GM12872 (cell line): ENCODE results near the gene TOP2B.

Experiments used
- TF ChIP-seq, protein P1 (sequence below): IDR thresholded peaks from 3 replicates; pipeline ENCODE4 v1.5.1; 2011; ENCODE audit warnings: low read depth, mild to moderate bottlenecking, low read length, moderate library complexity; ENCODE audit not compliant: insufficient read depth

TOP2B gene

GRCh38 chr3:25587094-25587493, 77.6 kb downstream of the TOP2B start:
- TF ChIP-seq, protein P1, sequence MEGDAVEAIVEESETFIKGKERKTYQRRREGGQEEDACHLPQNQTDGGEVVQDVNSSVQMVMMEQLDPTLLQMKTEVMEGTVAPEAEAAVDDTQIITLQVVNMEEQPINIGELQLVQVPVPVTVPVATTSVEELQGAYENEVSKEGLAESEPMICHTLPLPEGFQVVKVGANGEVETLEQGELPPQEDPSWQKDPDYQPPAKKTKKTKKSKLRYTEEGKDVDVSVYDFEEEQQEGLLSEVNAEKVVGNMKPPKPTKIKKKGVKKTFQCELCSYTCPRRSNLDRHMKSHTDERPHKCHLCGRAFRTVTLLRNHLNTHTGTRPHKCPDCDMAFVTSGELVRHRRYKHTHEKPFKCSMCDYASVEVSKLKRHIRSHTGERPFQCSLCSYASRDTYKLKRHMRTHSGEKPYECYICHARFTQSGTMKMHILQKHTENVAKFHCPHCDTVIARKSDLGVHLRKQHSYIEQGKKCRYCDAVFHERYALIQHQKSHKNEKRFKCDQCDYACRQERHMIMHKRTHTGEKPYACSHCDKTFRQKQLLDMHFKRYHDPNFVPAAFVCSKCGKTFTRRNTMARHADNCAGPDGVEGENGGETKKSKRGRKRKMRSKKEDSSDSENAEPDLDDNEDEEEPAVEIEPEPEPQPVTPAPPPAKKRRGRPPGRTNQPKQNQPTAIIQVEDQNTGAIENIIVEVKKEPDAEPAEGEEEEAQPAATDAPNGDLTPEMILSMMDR, result no peak

- TF ChIP-seq, protein P1, result no peak
Observed at GRCh38 chr3:25586553-25586952, 78.2 kb downstream of the TOP2B start.

DNA sequence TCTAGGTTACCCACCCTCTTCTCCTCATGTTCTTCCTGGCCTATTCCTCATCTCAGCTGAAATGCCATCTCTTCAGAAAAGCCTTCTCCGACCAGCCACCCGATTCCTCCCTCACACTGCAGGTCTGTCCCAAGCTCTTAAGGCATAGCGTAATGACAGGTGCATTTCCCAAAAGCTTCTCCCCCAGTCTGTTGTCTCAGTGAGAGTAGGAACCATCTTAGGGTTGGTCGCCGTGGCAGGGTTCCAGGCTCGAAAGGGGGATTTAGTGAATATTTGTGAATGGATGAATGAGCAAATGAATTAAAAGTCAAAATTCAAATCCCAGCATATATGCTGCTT, 78.6 kb downstream of the TOP2B start:
- TF ChIP-seq, protein P1, result no peak

- TF ChIP-seq, protein P1, result no peak
Observed at GRCh38 chr3:25585361-25586166, 79.1 kb downstream of the TOP2B start.

GRCh38 chr3:25584011-25584789, 80.5 kb downstream of the TOP2B start:
- TF ChIP-seq, protein P1, result no peak

DNA sequence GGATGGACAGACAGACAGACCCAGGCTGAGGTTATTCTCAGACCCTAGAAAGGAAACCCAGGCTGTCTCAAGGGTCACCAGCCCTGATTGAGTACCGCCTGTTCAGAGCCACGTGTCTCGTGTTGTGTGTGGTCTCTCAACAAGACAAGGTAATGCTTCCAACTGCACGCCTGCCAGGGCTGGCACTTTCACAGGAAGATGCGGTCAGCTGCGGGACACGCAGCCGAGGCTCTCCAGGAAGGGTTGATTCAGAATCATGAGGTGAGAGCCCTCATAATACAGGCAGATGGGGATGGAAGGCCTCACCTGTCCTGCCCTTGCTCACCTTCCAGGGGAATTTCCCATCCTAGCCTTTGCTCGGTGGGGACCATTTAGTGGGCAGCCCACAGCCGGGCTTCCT, 81.4 kb downstream of the TOP2B start:
- TF ChIP-seq, protein P1, result no peak

DNA sequence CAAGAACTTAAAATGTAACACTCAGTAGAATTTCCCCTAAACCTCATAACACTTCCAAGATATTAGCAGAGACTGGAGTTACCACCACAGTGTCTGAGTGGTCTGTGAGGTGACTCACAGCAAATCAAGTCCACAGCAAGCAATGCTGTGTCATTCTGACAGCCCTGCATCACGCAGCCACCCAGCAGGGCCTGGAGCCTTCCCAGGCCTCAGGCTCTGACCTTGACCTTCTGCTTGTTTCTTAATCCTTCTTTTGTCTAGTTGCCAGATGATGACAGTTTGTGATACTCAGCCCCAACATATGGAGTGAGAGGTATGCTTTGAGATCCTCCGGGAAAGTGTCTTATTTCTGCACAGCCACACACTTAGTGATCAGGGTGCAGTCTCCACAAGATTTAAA, 82.5 kb downstream of the TOP2B start:
- TF ChIP-seq, protein P1, result no peak
